Liver (tissue), 3 donors: ENCODE results near the gene RBM47.
A peak's percentile ranks its signal among the peaks of the same experiment; 100 is the strongest.

Source experiments
- EGR1 ChIP-seq, 2 donors: IDR thresholded peaks; 2 replicates each; pipeline ENCODE4 v1.6.1; 2016 to 2018; ENCODE audit warnings: antibody characterized with exemption in 2 of 2, low read depth in 2 of 2
- FOXA1 ChIP-seq: IDR thresholded peaks from 2 replicates; pipeline ENCODE4 v1.6.1; 2016; ENCODE audit warnings: antibody characterized with exemption
- GABPA ChIP-seq, 2 donors: IDR thresholded peaks in 1 of 2; conservative IDR thresholded peaks in 1 of 2; 2 replicates each; pipeline ENCODE4 v1.6.1; 2016; ENCODE audit warnings: antibody characterized with exemption in 2 of 2, mild to moderate bottlenecking in 1 of 2, moderate library complexity in 1 of 2
- HNF4A ChIP-seq, 2 donors: conservative IDR thresholded peaks; 2 replicates each; pipeline ENCODE4 v1.6.1; 2016; ENCODE audit warnings: antibody characterized with exemption in 2 of 2, mild to moderate bottlenecking in 2 of 2
- JUND ChIP-seq, 2 donors: IDR thresholded peaks; 2 replicates each; pipeline ENCODE4 v1.6.1; 2016; ENCODE audit warnings: antibody characterized with exemption in 2 of 2
- MAX ChIP-seq: IDR thresholded peaks from 2 replicates; pipeline ENCODE4 v1.6.1; 2016; ENCODE audit warnings: antibody characterized with exemption
- NR2F2 ChIP-seq: IDR thresholded peaks from 2 replicates; pipeline ENCODE4 v1.6.1; 2016; ENCODE audit warnings: antibody characterized with exemption
- RAD21 ChIP-seq, 2 donors: IDR thresholded peaks; 2 replicates each; pipeline ENCODE4 v1.6.1; 2016; ENCODE audit warnings: antibody characterized with exemption in 2 of 2, mild to moderate bottlenecking in 2 of 2
- SP1 ChIP-seq: IDR thresholded peaks from 2 replicates; pipeline ENCODE4 v1.6.1; 2018; ENCODE audit warnings: antibody characterized with exemption, mild to moderate bottlenecking
- TAF1 ChIP-seq: conservative IDR thresholded peaks from 2 replicates; pipeline ENCODE4 v1.6.1; 2016; ENCODE audit warnings: antibody characterized with exemption, mild to moderate bottlenecking
- YY1 ChIP-seq: IDR thresholded peaks from 2 replicates; pipeline ENCODE4 v1.6.1; 2016; ENCODE audit warnings: antibody characterized with exemption, mild to moderate bottlenecking
- ZBTB33 ChIP-seq: IDR thresholded peaks from 2 replicates; pipeline ENCODE4 v1.6.1; 2016; ENCODE audit warnings: antibody characterized with exemption
- TF ChIP-seq, protein P1 (sequence below): fragments of 150-350 bp; IDR thresholded peaks from 2 replicates; pipeline ENCODE4 v1.5.1; 2017; ENCODE audit warnings: improper control_type of control experiment, low read depth, low read length; ENCODE audit not compliant: missing input control
- TF ChIP-seq, protein P2 (sequence below): IDR thresholded peaks from 2 replicates; pipeline ENCODE4 v1.6.1; 2016; ENCODE audit warnings: antibody characterized with exemption
- donor health status: healthy.
- donor health status: healthy.

GRCh38 chr4:40672528-40673522 lies 43.2 kb upstream of the RBM47 start:
- TF ChIP-seq NR2F2 (peak; percentile 51), GABPA (IDR thresholded peaks at IDR 0.05 in 1 of 2, conservative IDR thresholded peaks at IDR 0.05 in 1 of 2) (no peak), MAX (no peak), SP1 (no peak), TAF1 (no peak), JUND (IDR thresholded peaks at IDR 0.05) (no peak), YY1 (no peak), RAD21 (IDR thresholded peaks at IDR 0.05) (no peak), ZBTB33 (no peak), EGR1 (IDR thresholded peaks at IDR 0.05; ENCODE audit: low read depth in 2 of 2) (no peak), HNF4A (conservative IDR thresholded peaks at IDR 0.05) (no peak), FOXA1 (no peak)
- TF ChIP-seq, protein P1, sequence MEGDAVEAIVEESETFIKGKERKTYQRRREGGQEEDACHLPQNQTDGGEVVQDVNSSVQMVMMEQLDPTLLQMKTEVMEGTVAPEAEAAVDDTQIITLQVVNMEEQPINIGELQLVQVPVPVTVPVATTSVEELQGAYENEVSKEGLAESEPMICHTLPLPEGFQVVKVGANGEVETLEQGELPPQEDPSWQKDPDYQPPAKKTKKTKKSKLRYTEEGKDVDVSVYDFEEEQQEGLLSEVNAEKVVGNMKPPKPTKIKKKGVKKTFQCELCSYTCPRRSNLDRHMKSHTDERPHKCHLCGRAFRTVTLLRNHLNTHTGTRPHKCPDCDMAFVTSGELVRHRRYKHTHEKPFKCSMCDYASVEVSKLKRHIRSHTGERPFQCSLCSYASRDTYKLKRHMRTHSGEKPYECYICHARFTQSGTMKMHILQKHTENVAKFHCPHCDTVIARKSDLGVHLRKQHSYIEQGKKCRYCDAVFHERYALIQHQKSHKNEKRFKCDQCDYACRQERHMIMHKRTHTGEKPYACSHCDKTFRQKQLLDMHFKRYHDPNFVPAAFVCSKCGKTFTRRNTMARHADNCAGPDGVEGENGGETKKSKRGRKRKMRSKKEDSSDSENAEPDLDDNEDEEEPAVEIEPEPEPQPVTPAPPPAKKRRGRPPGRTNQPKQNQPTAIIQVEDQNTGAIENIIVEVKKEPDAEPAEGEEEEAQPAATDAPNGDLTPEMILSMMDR: no peak
- TF ChIP-seq, protein P2, sequence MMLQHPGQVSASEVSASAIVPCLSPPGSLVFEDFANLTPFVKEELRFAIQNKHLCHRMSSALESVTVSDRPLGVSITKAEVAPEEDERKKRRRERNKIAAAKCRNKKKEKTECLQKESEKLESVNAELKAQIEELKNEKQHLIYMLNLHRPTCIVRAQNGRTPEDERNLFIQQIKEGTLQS: no peak
